ENCODE measurements around the gene UNC5CL.
A peak's percentile ranks its signal among the peaks of the same experiment; 100 is the strongest.

The UNC5CL gene, protein sequence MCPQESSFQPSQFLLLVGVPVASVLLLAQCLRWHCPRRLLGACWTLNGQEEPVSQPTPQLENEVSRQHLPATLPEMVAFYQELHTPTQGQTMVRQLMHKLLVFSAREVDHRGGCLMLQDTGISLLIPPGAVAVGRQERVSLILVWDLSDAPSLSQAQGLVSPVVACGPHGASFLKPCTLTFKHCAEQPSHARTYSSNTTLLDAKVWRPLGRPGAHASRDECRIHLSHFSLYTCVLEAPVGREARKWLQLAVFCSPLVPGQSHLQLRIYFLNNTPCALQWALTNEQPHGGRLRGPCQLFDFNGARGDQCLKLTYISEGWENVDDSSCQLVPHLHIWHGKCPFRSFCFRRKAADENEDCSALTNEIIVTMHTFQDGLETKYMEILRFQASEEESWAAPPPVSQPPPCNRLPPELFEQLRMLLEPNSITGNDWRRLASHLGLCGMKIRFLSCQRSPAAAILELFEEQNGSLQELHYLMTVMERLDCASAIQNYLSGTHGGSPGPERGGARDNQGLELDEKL

DNA sequence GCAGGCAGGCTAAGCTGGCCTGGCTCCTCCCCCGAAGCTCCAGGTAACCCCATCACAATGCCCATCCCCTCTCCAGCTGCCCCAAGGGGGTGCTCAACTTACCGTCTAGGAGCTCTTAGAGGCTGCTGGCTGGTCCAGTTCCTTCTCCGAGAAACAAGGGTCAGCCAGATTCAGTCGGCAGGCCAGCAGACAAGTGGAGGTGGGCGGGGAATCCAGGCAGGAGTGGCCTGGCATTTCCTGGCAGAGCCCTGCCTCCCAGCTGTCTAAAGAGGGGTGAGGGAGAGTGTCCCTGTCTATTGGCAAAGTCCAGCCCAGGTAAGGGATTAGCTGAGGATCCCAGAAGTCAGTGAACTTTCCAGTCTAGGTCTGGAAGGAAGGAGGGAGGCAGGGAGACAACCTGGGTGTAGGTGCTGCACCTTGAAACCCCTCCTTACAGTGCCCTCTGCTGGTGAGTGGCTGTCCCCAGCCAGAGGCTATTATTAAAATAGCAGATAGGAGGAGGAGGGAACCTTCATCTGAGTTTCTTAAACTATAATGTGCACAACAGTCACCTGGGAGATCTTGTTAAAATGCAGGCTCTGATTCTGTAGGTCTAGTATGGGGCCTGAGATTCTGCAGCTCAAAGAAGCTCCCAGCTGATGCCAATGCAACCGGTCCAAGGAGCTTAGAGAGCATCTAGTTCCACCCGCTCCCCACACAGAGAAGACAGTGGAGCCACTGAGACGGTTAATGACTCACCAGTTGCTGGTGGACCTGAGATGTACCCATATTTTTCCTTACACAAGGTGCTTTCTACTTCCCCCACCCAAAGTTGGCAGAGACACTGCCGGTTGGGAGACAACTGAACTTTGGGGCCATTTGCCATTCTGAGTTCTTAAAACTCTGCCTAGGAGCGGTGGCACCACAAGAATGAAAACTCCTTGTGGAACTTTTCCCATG, at the start of gene UNC5CL:
Gene UNC5CL (minus strand): TSS at position 162 of the 939 bp plus-strand sequence. CDS start 4,147 bp downstream, outside the sequence.
- peak in 1 of 2 donors; percentile 26 for DNase-seq (ENCODE audit: extremely low read depth in 1 of 2, low read depth in 1 of 2)

DNA sequence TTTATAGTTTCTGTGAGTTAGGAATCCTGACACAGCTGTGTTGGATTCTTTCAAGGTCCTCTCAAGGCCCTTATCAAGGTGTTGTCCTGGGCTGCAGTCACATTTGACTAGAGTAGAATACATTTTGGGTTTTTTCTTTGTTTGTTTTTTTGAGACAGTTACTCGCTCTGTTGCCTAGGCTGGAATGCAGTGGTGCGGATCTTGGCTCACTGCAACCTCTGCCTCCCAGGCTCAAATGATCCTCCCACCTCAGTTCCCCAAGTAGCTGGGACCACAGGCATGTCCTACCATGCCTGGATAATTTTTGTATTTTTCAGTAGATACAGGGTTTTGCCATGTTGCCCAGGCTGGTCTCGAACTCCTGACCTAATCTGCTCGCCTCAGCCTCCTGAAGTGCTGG, 49.4 kb upstream of the UNC5CL start:
- no peak for DNase-seq (ENCODE audit: extremely low read depth in 1 of 2, low read depth in 1 of 2)

GRCh38 chr6:41085182-41085581, 46.2 kb upstream of the UNC5CL start:
- no peak for DNase-seq (ENCODE audit: extremely low read depth in 1 of 2, low read depth in 1 of 2)

GRCh38 chr6:41083072-41083471, 44.1 kb upstream of the UNC5CL start:
- DNase-seq (ENCODE audit: extremely low read depth in 1 of 2, low read depth in 1 of 2) = no peak

- DNase-seq (ENCODE audit: extremely low read depth in 1 of 2, low read depth in 1 of 2) = no peak
These were observed 41.6 kb upstream of the UNC5CL start for GRCh38 chr6:41080621-41081020.

DNA sequence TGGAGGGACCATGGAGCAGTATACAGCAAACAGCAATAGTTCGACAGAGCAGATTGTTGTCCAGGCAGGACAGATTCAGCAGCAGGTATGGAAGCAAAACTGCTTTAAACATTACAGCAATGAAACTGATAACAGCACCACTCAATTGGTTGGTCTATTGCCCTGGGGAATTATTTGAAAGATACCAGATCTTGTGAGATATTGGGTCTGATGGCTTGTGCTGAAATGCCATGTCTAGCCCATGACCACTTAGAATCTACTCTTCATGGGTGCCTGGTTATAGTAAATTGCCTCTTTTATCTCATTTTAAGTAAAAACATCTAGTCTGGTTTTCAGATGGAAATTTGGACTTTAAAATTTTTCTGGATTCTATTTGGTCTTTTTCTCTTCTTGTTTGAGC, 40.1 kb upstream of the UNC5CL start:
- no peak for DNase-seq (ENCODE audit: extremely low read depth in 1 of 2, low read depth in 1 of 2)

GRCh38 chr6:41078101-41078500, 39.1 kb upstream of the UNC5CL start:
- DNase-seq (ENCODE audit: extremely low read depth in 1 of 2, low read depth in 1 of 2) = no peak

DNA sequence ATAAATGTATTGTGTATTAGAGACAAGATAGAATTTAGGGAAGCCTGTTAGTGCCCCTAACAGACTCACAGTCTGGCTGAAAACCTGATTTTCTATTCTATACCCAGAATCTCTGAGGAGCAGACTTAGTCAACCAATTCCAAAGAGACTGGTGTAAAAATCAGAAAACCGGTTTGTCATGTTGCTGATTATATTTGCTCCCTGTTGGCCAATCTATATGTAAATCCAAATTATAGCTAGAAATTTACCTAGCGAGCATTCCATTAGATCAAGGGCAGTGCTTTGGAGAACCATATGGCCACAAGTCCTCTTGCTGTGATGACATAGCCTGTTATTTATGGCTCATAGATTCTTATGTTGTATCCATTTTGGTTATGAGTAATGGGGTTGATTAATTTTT, 38.5 kb upstream of the UNC5CL start:
- no peak for DNase-seq (ENCODE audit: extremely low read depth in 1 of 2, low read depth in 1 of 2)

DNA sequence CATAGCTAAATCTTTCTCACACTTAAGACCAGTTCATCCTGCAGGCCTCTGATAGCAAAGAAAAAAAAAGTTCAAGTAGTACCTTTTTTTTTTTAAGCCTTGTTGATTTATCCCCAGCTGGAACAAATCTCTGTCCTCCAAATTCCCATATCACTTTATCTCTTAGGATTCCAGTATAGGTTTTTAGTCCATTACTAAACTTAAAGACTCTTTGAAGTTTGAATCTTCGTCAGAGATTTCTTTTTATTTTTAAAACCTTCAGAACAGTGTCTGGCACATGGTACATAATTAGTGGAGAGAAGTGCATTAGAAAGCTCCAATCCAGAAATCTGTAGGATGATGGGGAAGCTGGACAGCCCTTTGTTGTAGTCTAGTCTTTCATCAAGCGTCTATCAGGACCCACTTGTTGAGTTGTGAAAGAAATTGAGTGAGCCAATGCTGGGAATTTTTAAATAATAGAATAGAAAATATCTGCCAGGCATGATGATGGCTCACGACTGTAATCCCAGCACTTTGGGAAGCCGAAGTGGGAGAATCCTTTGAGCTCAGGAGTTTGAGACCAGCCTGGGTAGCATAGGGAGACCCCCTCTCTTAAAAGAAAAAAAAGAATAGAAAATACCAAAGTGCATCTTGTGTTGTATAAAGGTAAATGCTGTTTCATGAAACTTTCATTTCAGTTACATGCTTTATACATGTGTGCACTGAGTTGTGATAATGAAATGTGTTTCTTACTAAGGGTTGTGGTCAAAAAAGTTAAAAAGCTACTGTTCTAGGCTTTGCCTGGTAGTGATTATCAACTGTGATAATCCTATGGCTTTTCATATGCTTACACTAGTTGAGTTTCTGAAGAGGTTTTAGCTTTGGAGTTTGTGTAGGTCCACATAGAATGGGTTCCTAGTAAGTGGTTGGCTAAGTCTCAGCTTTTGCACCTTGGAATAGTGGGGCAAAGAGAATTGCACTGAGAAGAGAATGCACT, 36.9 kb upstream of the UNC5CL start:
- DNase-seq (ENCODE audit: extremely low read depth in 1 of 2, low read depth in 1 of 2) = no peak

DNA sequence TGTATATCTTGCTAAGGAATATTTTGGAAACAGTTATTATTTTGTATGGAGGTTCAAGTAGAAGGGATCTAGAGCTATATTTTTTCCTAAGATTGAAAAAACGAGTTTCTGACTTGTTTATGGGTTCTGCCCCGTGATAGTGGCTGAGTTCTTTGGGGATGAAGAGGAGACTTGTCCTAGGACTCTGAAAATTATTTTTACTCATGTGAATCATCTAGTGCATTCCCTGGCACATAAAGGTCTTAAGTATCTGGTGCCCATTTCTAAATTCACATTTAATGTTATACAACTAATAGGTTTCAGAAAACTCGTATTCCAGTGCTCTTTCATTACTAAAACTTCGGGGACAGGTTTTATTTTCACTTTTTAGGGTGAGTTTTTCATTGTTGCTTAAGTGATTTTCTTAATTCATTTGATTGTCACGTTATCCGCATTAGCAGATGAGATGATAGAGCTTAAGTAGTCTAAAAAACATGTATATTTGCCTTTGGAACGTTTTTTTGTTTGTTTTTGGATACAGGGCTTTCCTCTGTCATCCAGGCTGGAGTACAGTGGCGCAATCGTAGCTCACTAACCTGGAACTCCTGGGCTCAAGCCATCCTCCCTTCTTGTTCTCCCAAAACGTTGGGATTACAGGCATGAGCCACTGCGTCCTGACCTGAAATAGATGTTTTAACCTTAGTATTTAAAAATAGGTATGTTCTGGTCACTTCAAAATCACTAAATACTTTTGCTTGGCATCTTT, 35.8 kb upstream of the UNC5CL start:
- DNase-seq (ENCODE audit: extremely low read depth in 1 of 2, low read depth in 1 of 2) = no peak

DNA sequence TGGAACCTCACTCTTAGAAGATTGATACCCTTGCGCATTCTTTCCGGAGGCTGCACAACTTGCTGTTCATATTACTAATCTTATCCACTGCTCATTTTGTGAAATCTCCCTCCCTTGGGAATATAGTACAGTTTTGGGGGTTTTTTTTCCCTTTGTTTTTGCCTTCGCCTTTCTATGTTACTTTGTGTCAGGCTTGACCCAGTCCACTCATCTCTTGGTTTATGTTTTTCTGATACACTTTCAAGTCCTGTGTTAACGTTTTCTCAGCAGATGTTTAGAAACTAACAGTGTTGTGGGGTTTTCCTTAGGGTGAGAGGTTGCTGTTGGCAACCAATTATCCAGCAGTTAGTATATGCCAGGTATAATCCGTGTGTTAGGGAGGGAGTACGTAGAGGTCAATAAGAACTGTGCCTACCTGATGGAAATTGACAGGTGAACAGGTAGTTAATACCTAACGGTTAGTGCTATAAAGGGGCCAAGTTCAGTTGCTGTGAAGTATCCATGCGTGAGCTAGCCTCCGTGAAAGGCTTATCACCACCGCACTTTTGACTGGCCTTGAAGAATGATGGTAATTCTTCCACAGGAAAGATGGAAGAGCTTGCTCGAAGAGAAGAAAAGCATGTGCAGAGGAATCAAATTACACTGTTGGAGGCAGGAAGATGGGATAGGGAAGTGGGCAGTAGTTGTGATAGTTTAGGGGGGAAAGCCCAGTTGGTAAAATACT, 35.1 kb upstream of the UNC5CL start:
- no peak for DNase-seq (ENCODE audit: extremely low read depth in 1 of 2, low read depth in 1 of 2)

DNA sequence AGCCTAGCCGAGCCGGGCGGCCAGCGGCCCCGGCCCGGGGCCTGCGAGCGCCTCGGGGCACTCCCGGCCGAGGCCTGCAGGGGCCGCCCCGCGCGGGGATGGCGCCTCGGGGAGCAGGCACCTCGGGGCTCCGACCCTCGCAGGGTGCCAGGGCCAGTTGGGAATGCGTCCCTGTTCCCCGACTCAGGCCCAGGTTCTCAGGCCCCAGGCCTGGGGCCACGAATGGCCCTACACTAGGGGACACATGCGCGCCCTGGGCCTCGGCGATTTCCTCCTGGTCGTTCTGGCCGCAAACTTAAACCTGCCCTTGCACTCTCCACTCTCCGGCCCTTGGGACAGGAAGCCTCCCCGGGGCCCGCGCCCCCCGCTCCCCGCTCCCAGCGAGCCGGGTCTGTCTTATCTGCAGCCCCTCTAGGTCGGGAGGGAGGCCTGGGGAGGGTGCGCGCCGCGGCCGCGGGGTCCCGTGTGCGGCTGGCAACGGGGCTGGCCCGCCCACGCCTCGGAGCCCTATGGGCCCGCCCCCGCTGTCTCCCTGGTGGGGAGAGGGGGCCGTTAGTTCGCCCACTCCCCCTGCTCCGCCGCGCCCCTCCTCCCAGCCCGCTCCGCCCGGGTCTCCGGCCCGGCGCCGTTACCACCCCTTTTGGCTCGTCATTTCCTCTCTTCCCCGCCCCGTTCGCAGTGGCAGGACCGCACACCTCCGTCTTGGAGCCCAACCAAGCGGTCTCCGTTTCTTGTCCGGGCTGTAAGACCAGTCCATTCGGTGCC, 34.4 kb upstream of the UNC5CL start:
- DNase-seq (ENCODE audit: extremely low read depth in 1 of 2, low read depth in 1 of 2) = peak; percentile 60 to 74

DNA sequence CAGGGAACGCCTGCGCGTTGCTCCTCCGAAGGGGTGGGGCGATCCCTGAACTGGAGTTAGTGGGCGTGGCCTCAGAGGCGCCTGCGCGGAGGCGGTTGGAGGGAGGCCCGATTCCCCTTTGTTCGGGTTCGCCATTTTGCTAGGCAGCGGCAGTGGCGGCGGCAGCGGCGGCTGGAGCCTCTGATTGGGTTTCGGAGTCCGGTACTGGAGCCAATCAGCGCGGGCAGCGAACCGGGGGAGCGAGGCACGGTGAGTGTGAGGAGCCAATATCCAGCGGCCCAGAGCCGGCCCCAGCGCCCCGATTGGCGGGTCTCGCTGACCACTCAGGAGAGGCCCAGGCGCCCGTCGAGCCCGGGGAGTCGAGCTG, 33.8 kb upstream of the UNC5CL start, which contains the start of gene NFYA:
Gene NFYA (plus strand): TSS at position 139 of the 367 bp plus-strand sequence. CDS start 6,116 bp downstream, outside the sequence.
- peak in 1 of 2 donors; percentile 99 for DNase-seq (ENCODE audit: extremely low read depth in 1 of 2, low read depth in 1 of 2)

DNA sequence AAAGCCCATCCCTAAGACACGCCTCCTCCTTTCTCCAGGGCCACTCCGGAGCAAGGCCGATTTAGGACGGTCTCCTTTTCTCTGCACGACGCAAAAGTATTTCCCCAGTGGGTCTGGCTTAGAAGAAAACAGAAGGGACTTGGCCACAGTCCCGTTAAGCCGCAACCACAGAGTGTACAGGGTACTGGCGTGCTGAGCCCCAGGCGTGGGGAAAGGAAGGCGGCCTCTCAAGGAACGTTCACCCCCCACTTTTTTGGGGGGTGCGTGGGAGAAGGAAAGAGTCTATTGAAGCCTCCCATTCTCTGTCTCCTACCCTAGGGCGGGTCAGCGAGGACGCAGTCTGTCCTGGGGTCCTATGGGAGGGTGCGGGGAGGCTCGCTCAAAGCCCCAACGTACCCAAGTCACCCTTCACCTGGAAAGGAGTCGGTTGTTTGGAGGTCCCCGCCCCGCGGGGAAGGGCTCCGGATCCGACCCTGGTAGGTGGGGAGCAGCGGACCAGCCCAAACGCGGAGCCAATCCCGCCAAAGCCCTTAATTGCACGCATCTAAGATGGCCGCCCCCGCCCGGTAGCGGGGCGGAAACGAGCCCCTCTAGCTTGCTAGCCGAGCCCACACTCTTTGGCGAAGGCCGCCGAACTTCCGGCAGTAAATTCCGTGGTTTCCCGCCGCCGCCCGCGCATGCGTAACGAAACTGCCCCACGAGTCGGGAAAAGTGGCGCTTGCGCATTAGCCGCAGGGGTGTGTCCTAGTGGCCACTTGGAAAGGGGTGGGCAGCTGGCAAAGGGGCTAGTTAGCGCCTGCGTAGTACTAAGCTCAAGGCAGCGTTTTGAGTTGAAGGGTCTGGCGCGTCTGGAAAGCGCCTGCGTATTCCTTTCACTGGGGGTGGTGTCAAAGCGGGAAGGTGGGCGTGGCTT, 33.2 kb upstream of the UNC5CL start, which contains the start of gene OARD1:
Gene OARD1 (minus strand): TSS at position 434 of the 913 bp plus-strand sequence. CDS start 722 bp downstream, outside the sequence.
- peak; percentile 99 to 100 for DNase-seq (ENCODE audit: extremely low read depth in 1 of 2, low read depth in 1 of 2)

GRCh38 chr6:41071501-41071922, 32.5 kb upstream of the UNC5CL start:
- peak in 1 of 2 donors; percentile 55 for DNase-seq (ENCODE audit: extremely low read depth in 1 of 2, low read depth in 1 of 2)

DNA sequence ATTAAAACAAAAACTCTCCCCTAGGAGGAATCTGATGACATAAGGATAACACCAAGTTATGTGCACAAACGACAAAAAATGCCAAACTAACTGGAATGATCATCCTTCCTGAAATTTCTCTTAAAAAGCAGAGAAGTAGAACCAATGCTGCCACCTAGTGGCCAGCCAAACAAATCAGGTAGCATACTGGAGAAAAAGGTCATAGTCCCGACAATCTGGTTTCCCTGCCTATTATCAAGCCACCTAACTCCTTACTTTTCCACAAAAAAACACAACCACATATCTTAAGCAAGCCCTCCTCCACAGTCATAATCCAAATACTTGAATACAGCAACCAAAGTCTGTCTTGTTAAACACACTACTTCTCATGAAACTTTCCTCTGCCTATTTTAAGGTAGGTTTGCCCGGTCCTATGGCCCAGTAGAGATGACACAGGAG, 27.9 kb upstream of the UNC5CL start:
- DNase-seq (ENCODE audit: extremely low read depth in 1 of 2, low read depth in 1 of 2) = peak; percentile 4 to 37

DNA sequence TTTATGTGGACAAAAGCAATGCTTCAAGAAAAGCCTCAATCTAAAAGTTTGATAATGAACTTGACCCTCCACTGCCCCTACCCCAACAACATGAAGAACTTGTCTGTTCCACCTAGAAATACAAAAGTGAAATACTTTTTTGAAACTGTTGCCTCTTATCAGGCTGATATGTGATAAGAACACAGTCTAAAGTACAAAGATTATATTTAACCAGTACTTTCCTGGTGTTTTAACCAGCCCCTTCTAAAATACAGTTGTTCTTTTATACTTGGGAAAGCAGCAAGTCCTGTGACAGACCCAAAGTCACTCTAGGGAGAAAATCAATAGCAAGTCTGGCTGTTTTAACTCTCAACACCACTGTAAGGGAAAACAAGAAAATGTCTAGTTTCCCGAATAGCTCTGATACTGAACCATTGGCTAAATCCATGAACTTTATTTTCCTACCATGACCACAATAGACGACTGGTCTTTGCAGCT, 26.6 kb upstream of the UNC5CL start:
- no peak for DNase-seq (ENCODE audit: extremely low read depth in 1 of 2, low read depth in 1 of 2)

Data from stimulated activated CD8-positive, alpha-beta memory T cell treated with anti-CD3 and anti-CD28 coated beads, Interleukin-7, amount 100 ng/mL, for 48 hours (primary cell).